ENCODE measurements around the gene FLYWCH2.

FLYWCH2 gene

GRCh38 chr16:2882650-2883457, at the start of gene FLYWCH2 (continued):
- no peak for TF ChIP-seq ZNF302 (tag by site-specific recombination; IDR thresholded peaks at IDR 0.05; ENCODE audit: low read depth)
- TF ChIP-seq MZF1 (tag by site-specific recombination; IDR thresholded peaks at IDR 0.05; ENCODE audit: borderline replicate concordance), result no peak
- 0 out of 2 replicates have a peak, but pooled peaks have one; percentile 10 for TF ChIP-seq KLF10 (tag by site-specific recombination; IDR thresholded peaks at IDR 0.05)
- no peak for TF ChIP-seq ZNF366 (tag by site-specific recombination; conservative IDR thresholded peaks at IDR 0.05)
- no peak for TF ChIP-seq ZNF223 (tag by site-specific recombination; IDR thresholded peaks at IDR 0.05)
- TF ChIP-seq ZNF24 (tag by site-specific recombination; IDR thresholded peaks at IDR 0.05), result no peak
- TF ChIP-seq ZNF558 (tag by site-specific recombination; IDR thresholded peaks at IDR 0.05), result no peak
- TF ChIP-seq ZNF248 (tag by site-specific recombination; IDR thresholded peaks at IDR 0.05), result no peak
- TF ChIP-seq KLF9 (tag by site-specific recombination; IDR thresholded peaks at IDR 0.05; ENCODE audit: low read depth), result peak; percentile 30
- no peak for TF ChIP-seq ZNF791 (tag by site-specific recombination; IDR thresholded peaks at IDR 0.05)
- TF ChIP-seq ZNF488 (tag by site-specific recombination; IDR thresholded peaks at IDR 0.05), result no peak
- TF ChIP-seq ZNF398 (tag by site-specific recombination; IDR thresholded peaks at IDR 0.05), result peak; percentile 86
- TF ChIP-seq ZFHX2 (tag by site-specific recombination; conservative IDR thresholded peaks at IDR 0.05), result no peak
- no peak for TF ChIP-seq GFI1B (tag by site-specific recombination; IDR thresholded peaks at IDR 0.05)
- TF ChIP-seq ZBTB7A (tag by site-specific recombination; IDR thresholded peaks at IDR 0.05; ENCODE audit: low read depth), result peak; percentile 79; the same call in 1 of the 2 replicates
- TF ChIP-seq ZBTB21 (tag by site-specific recombination; IDR thresholded peaks at IDR 0.05), result no peak
- TF ChIP-seq ZNF266 (tag by site-specific recombination; IDR thresholded peaks at IDR 0.05; ENCODE audit: low read depth), result no peak
- TF ChIP-seq ZNF37A (tag by site-specific recombination; IDR thresholded peaks at IDR 0.05), result no peak
- no peak for TF ChIP-seq ZNF324 (tag by site-specific recombination; IDR thresholded peaks at IDR 0.05)
- no peak for TF ChIP-seq ZNF433 (tag by site-specific recombination; IDR thresholded peaks at IDR 0.05; ENCODE audit: low read depth)
- no peak for TF ChIP-seq ZNF658 (tag by site-specific recombination; IDR thresholded peaks at IDR 0.05)
- 0 out of 2 replicates have a peak, but pooled peaks have one; percentile 63 for TF ChIP-seq ZNF561 (tag by site-specific recombination; IDR thresholded peaks at IDR 0.05; ENCODE audit: borderline replicate concordance)
- no peak for TF ChIP-seq ZNF112 (tag by site-specific recombination; IDR thresholded peaks at IDR 0.05)
- no peak for TF ChIP-seq ZNF114 (tag by site-specific recombination; IDR thresholded peaks at IDR 0.05)
- no peak for TF ChIP-seq ZNF747 (tag by site-specific recombination; IDR thresholded peaks at IDR 0.05)
- TF ChIP-seq ZNF292 (tag by site-specific recombination; IDR thresholded peaks at IDR 0.05; ENCODE audit: borderline replicate concordance, low read depth), result no peak
- no peak for TF ChIP-seq ZBTB6 (tag by site-specific recombination; IDR thresholded peaks at IDR 0.05)
- peak; percentile 64 for TF ChIP-seq SP7 (tag by site-specific recombination; IDR thresholded peaks at IDR 0.05)
- no peak for TF ChIP-seq TSHZ1 (tag by site-specific recombination; IDR thresholded peaks at IDR 0.05; ENCODE audit: borderline replicate concordance)
- TF ChIP-seq GLIS1 (tag by site-specific recombination; IDR thresholded peaks at IDR 0.05), result peak; percentile 69; the same call in 1 of the 2 replicates
- no peak for TF ChIP-seq ZNF280D (tag by site-specific recombination; IDR thresholded peaks at IDR 0.05)

Data from HEK293 (cell line).